Activated naive CD4-positive, alpha-beta T cell (primary cell): ENCODE data around the gene SLC25A25.
A peak's percentile ranks its signal among the peaks of the same experiment; 100 is the strongest.
"Not testable (repeated sequence)": the region's sequence is repeated elsewhere in the genome, so short reads cannot be mapped to it uniquely, and the experiment has no call there.

Experiments
- DNase-seq, 4 experiments: peaks; one replicate each; lab custom pipeline; 2025; lab: John Stamatoyannopoulos, UW

SLC25A25 gene

GRCh38 chr9:128109050-128109709 is 41.1 kb downstream of the SLC25A25 start:
- no peak for DNase-seq

- DNase-seq, result not testable (repeated sequence)
Observed at GRCh38 chr9:128111726-128112125, 43.7 kb downstream of the SLC25A25 start.

GRCh38 chr9:128113526-128114325 is 45.7 kb downstream of the SLC25A25 start:
- DNase-seq, result no peak

GRCh38 chr9:128114326-128115186 is 46.5 kb downstream of the SLC25A25 start:
- DNase-seq, result no peak

GRCh38 chr9:128115187-128116103 is 47.4 kb downstream of the SLC25A25 start:
- DNase-seq, result no peak

GRCh38 chr9:128116104-128117083 is 48.4 kb downstream of the SLC25A25 start:
- no peak for DNase-seq

- peak; percentile 93 to 100 (median 98) for DNase-seq
Observed at GRCh38 chr9:128117613-128118471, 49.8 kb downstream of the SLC25A25 start.

GRCh38 chr9:128118472-128118857 is 50.4 kb downstream of the SLC25A25 start:
- no peak for DNase-seq

- no peak for DNase-seq
Observed at GRCh38 chr9:128118971-128119665, 51.1 kb downstream of the SLC25A25 start.

- no peak for DNase-seq
Observed at GRCh38 chr9:128120061-128120740, 52.2 kb downstream of the SLC25A25 start.

GRCh38 chr9:128120741-128121465 is 52.9 kb downstream of the SLC25A25 start:
- DNase-seq, result no peak

- DNase-seq, result no peak
Observed at GRCh38 chr9:128121466-128121810, 53.4 kb downstream of the SLC25A25 start.

- DNase-seq, result no peak
Observed at GRCh38 chr9:128121924-128122808, 54.1 kb downstream of the SLC25A25 start.

GRCh38 chr9:128122809-128123175 is 54.8 kb downstream of the SLC25A25 start:
- no peak for DNase-seq

- DNase-seq, result no peak
Observed at GRCh38 chr9:128123451-128124080, 55.5 kb downstream of the SLC25A25 start.

GRCh38 chr9:128124451-128124850 is 56.4 kb downstream of the SLC25A25 start:
- DNase-seq, result no peak
